HG03521 (cell line): Measurements from ENCODE around the gene AATK.

Experiments used
- ATAC-seq: cut with Tn5 transposase; IDR thresholded peaks from one replicate; pipeline ENCODE4 v1.9.1; 2021; ENCODE audit warnings: mild to moderate bottlenecking, moderate library complexity; ENCODE audit not compliant: unreplicated experiment

AATK gene

GRCh38 chr17:81196505-81197408 is 30.7 kb upstream of the AATK start:
- no peak for ATAC-seq

- no peak for ATAC-seq
These were observed 30.0 kb upstream of the AATK start for GRCh38 chr17:81195941-81196495.

GRCh38 chr17:81194941-81195901 is 29.2 kb upstream of the AATK start:
- ATAC-seq, result no peak

- no peak for ATAC-seq
These were observed 28.3 kb upstream of the AATK start for GRCh38 chr17:81194225-81194760.

GRCh38 chr17:81193470-81194224 is 27.6 kb upstream of the AATK start:
- no peak for ATAC-seq

- ATAC-seq, result no peak
These were observed 27.0 kb upstream of the AATK start for GRCh38 chr17:81193051-81193410.

GRCh38 chr17:81192386-81193050 is 26.5 kb upstream of the AATK start:
- ATAC-seq, result no peak

GRCh38 chr17:81191646-81192045 is 25.6 kb upstream of the AATK start:
- no peak for ATAC-seq

GRCh38 chr17:81191116-81191515 is 25.1 kb upstream of the AATK start:
- ATAC-seq, result no peak

- ATAC-seq, result no peak
These were observed 24.6 kb upstream of the AATK start for GRCh38 chr17:81190591-81190990.

GRCh38 chr17:81189670-81190530 is 23.9 kb upstream of the AATK start:
- ATAC-seq, result no peak

- ATAC-seq, result no peak
These were observed 23.0 kb upstream of the AATK start for GRCh38 chr17:81189016-81189415.

- no peak for ATAC-seq
These were observed 22.4 kb upstream of the AATK start for GRCh38 chr17:81188491-81188840.

- ATAC-seq, result no peak
These were observed 21.8 kb upstream of the AATK start for GRCh38 chr17:81187586-81188490.

- ATAC-seq, result no peak
These were observed 21.1 kb upstream of the AATK start for GRCh38 chr17:81187120-81187519.

GRCh38 chr17:81186203-81186602 is 20.2 kb upstream of the AATK start:
- no peak for ATAC-seq

GRCh38 chr17:81184555-81184954 is 18.5 kb upstream of the AATK start:
- ATAC-seq, result no peak

- ATAC-seq, result no peak
These were observed 17.8 kb upstream of the AATK start for GRCh38 chr17:81183807-81184206.
